ENCODE results near the gene ACE.

GRCh38 chr17:63512896-63513644 is 36.2 kb downstream of the ACE start:
- no peak for TF ChIP-seq ZNF274 (IDR thresholded peaks at IDR 0.05; ENCODE audit: low read depth, low read length)
- no peak for TF ChIP-seq YY1 (IDR thresholded peaks at IDR 0.05; ENCODE audit: insufficient read depth, insufficient read length)
- no peak for TF ChIP-seq SUZ12 (IDR thresholded peaks at IDR 0.05; ENCODE audit: extremely low read depth, insufficient read depth, insufficient read length)
